CD4-positive, alpha-beta memory T cell (primary cell): ENCODE measurements around the gene TMEM178B. TPM values are rescaled to one million over a fixed set of nuclear protein-coding genes. Genes with fewer than 3 reads are reported as not detected.

Source experiments
- CTCF ChIA-PET: fragments of 350-600 bp; sonication (Branson Sonifier 250); formaldehyde crosslinking; loops from one replicate; lab custom pipeline; 2021; ENCODE audit warnings: inconsistent platforms; ENCODE audit not compliant: partially characterized antibody; lab: Charles Lee
- POLR2A ChIA-PET: fragments of 350-600 bp; sonication (Branson Sonifier 250); formaldehyde crosslinking; loops from one replicate; lab custom pipeline; 2021; ENCODE audit not compliant: partially characterized antibody; lab: Charles Lee
- DNase-seq, 5 donors: peaks; one replicate each; pipeline versions ENCODE4 v3.0.0 to v3.0.0-alpha.2; 2020 to 2022; ENCODE audit warnings: mixed read lengths in 1 of 5
- H3K27ac ChIP-seq: one replicate; pipeline ENCODE4 v1.7.0; 2013; ENCODE audit warnings: low read depth, low read length
- H3K27me3 ChIP-seq: 2 replicates; pipeline ENCODE4 v1.7.0; 2013; ENCODE audit warnings: mild to moderate bottlenecking, low read length, moderate library complexity; ENCODE audit not compliant: insufficient read depth
- H3K36me3 ChIP-seq: 2 replicates; pipeline ENCODE4 v1.7.0; 2013; ENCODE audit warnings: mild to moderate bottlenecking, low read length, moderate library complexity; ENCODE audit not compliant: insufficient read depth
- H3K4me1 ChIP-seq: 2 replicates; pipeline ENCODE4 v1.7.0; 2013; ENCODE audit warnings: mild to moderate bottlenecking, low read length, moderate library complexity; ENCODE audit not compliant: insufficient read depth
- H3K4me3 ChIP-seq, 2 donors: one replicate each; pipeline ENCODE4 v1.7.0; 2013; ENCODE audit warnings: low read length in 2 of 2, mild to moderate bottlenecking in 1 of 2
- H3K9me3 ChIP-seq, 2 donors: one replicate each; pipeline ENCODE4 v1.7.0; 2013; ENCODE audit warnings: low read length in 2 of 2, control low read depth in 1 of 2; ENCODE audit not compliant: control insufficient read depth in 1 of 2
- H3K27ac Mint-ChIP-seq, 7 donors: one replicate each; pipeline ENCODE4 v1.8.0; 2020 to 2021; ENCODE audit warnings: mixed read lengths in 7 of 7, mild to moderate bottlenecking in 6 of 7, inconsistent platforms in 3 of 7, moderate library complexity in 3 of 7
- H3K27me3 Mint-ChIP-seq, 2 donors: one replicate each; pipeline ENCODE4 v1.8.0; 2020 to 2021; ENCODE audit warnings: mixed read lengths in 2 of 2
- H3K36me3 Mint-ChIP-seq, 2 donors: one replicate each; pipeline ENCODE4 v1.8.0; 2020 to 2021; ENCODE audit warnings: mixed read lengths in 2 of 2, inconsistent platforms in 1 of 2, mild to moderate bottlenecking in 1 of 2
- H3K4me1 Mint-ChIP-seq, 4 donors: one replicate each; pipeline ENCODE4 v1.8.0; 2020 to 2021; ENCODE audit warnings: mixed read lengths in 4 of 4, mild to moderate bottlenecking in 1 of 4
- H3K4me3 Mint-ChIP-seq, 8 donors: one replicate each; pipeline ENCODE4 v1.8.0; 2020 to 2021; ENCODE audit warnings: mixed read lengths in 8 of 8, mild to moderate bottlenecking in 7 of 8, moderate library complexity in 6 of 8, inconsistent platforms in 3 of 8
- H3K9me3 Mint-ChIP-seq, 8 donors: one replicate each; pipeline ENCODE4 v1.8.0; 2020 to 2021; ENCODE audit warnings: mixed read lengths in 8 of 8, mild to moderate bottlenecking in 5 of 8, inconsistent platforms in 3 of 8, moderate library complexity in 1 of 8
- intact Hi-C: fragments of 100-400 bp; cut with micrococcal nuclease; formaldehyde crosslinking; loops from one replicate; pipeline ENCODE4 v1.15.1; 2023
- polyA plus RNA-seq, 2 donors: library from polyadenylated mRNA; unstranded; fragments of 300-500 nt; fragmentation: Illumina TruSeq; gene quantifications; one replicate each; pipeline ENCODE4 v1.2.3, GENCODE V29; 2021
- total RNA-seq, 2 experiments: library from RNA; stranded (reverse); gene quantifications; one replicate each; pipeline ENCODE4 v1.2.3, GENCODE V29; 2021

The TMEM178B gene
- total and polyA plus RNA-seq, 4 experiments from 2014 or later: 0.20 to 0.89 (median 0.49) TPM

- Mint-ChIP-seq H3K27me3 (peaks cover 1 to 2% of the 10 kb centered on the region in 2 donors), H3K9me3 (peaks cover 0 to 2% (median 0%) of the 10 kb centered on the region in 8 donors), H3K4me3 (no peak overlapping the region), H3K27ac (no peak overlapping the region), H3K4me1 (no peaks in the 10 kb centered on the region), H3K36me3 (no peaks in the 10 kb centered on the region)
- Histone ChIP-seq H3K4me3 (no peak overlapping the region), H3K4me1 (no peaks in the 10 kb centered on the region), H3K27ac (no peak overlapping the region), H3K27me3 (no peaks in the 10 kb centered on the region), H3K9me3 (no peaks in the 10 kb centered on the region), H3K36me3 (no peaks in the 10 kb centered on the region)
- ChIA-PET CTCF (no interaction called here), POLR2A (no interaction called here)
- intact Hi-C loops: no loop called here
- DNase-seq: no peak
Observed at GRCh38 chr7:141359740-141360415, 286.0 kb downstream of the TMEM178B start.

GRCh38 chr7:141360416-141360760 lies 286.5 kb downstream of the TMEM178B start:
- H3K9me3 ChIP-seq: no peaks in the 10 kb centered on the region
- Mint-ChIP-seq H3K36me3 (no peaks in the 10 kb centered on the region), H3K4me1 (no peaks in the 10 kb centered on the region), H3K9me3 (peaks cover 0 to 2% (median 0%) of the 10 kb centered on the region in 8 donors), H3K27ac (no peak overlapping the region), H3K4me3 (no peak overlapping the region), H3K27me3 (peaks cover 1 to 2% of the 10 kb centered on the region in 2 donors)
- no peaks in the 10 kb centered on the region for H3K4me1 ChIP-seq
- POLR2A ChIA-PET: no interaction called here
- intact Hi-C loops: no loop called here
- no peak overlapping the region for H3K4me3 ChIP-seq
- DNase-seq: no peak
- no peaks in the 10 kb centered on the region for H3K36me3 ChIP-seq
- CTCF ChIA-PET: no interaction called here
- H3K27ac ChIP-seq: no peak overlapping the region
- no peaks in the 10 kb centered on the region for H3K27me3 ChIP-seq

GRCh38 chr7:141360803-141361202 lies 286.9 kb downstream of the TMEM178B start:
- Histone ChIP-seq H3K27me3 (no peaks in the 10 kb centered on the region), H3K4me3 (no peak overlapping the region), H3K36me3 (no peaks in the 10 kb centered on the region), H3K9me3 (no peaks in the 10 kb centered on the region), H3K27ac (no peak overlapping the region), H3K4me1 (no peaks in the 10 kb centered on the region)
- Mint-ChIP-seq H3K4me3 (no peak overlapping the region), H3K4me1 (no peaks in the 10 kb centered on the region), H3K27ac (no peak overlapping the region), H3K36me3 (no peaks in the 10 kb centered on the region), H3K27me3 (peaks cover 1 to 2% of the 10 kb centered on the region in 2 donors), H3K9me3 (peaks cover 0 to 2% (median 0%) of the 10 kb centered on the region in 8 donors)
- ChIA-PET POLR2A (no interaction called here), CTCF (no interaction called here)
- DNase-seq: no peak
- intact Hi-C loops: no loop called here

- Histone ChIP-seq H3K27ac (no peak overlapping the region), H3K27me3 (no peaks in the 10 kb centered on the region), H3K9me3 (no peaks in the 10 kb centered on the region), H3K4me1 (no peaks in the 10 kb centered on the region), H3K4me3 (no peak overlapping the region), H3K36me3 (no peaks in the 10 kb centered on the region)
- Mint-ChIP-seq H3K4me3 (no peak overlapping the region), H3K27ac (no peak overlapping the region), H3K36me3 (no peaks in the 10 kb centered on the region), H3K9me3 (peaks cover 0 to 2% (median 0%) of the 10 kb centered on the region in 8 donors), H3K4me1 (no peaks in the 10 kb centered on the region), H3K27me3 (peaks cover 1 to 2% of the 10 kb centered on the region in 2 donors)
- intact Hi-C loops: no loop called here
- CTCF ChIA-PET: no interaction called here
- DNase-seq: no peak
- POLR2A ChIA-PET: no interaction called here
Observed at GRCh38 chr7:141361479-141361878, 287.6 kb downstream of the TMEM178B start.

- Mint-ChIP-seq H3K4me3 (no peak overlapping the region), H3K36me3 (no peaks in the 10 kb centered on the region), H3K27ac (no peak overlapping the region), H3K9me3 (peaks cover 0 to 2% (median 0%) of the 10 kb centered on the region in 8 donors), H3K27me3 (peaks cover 1 to 2% of the 10 kb centered on the region in 2 donors), H3K4me1 (no peaks in the 10 kb centered on the region)
- POLR2A ChIA-PET: no interaction called here
- Histone ChIP-seq H3K27me3 (no peaks in the 10 kb centered on the region), H3K4me3 (no peak overlapping the region), H3K36me3 (no peaks in the 10 kb centered on the region), H3K27ac (no peak overlapping the region), H3K9me3 (no peaks in the 10 kb centered on the region), H3K4me1 (no peaks in the 10 kb centered on the region)
- intact Hi-C loops: no loop called here
- CTCF ChIA-PET: no interaction called here
- no peak for DNase-seq
Observed at GRCh38 chr7:141361960-141362359, 288.1 kb downstream of the TMEM178B start.

GRCh38 chr7:141362580-141363435 lies 288.9 kb downstream of the TMEM178B start:
- Histone ChIP-seq H3K4me1 (no peaks in the 10 kb centered on the region), H3K4me3 (no peak overlapping the region), H3K27me3 (no peaks in the 10 kb centered on the region), H3K27ac (no peak overlapping the region), H3K9me3 (no peaks in the 10 kb centered on the region), H3K36me3 (no peaks in the 10 kb centered on the region)
- H3K36me3 Mint-ChIP-seq: no peaks in the 10 kb centered on the region
- no peak overlapping the region for H3K4me3 Mint-ChIP-seq
- ChIA-PET POLR2A (no interaction called here), CTCF (no interaction called here)
- H3K27me3 Mint-ChIP-seq: peaks cover 1 to 5% of the 10 kb centered on the region in 2 donors
- intact Hi-C loops: no loop called here
- no peak for DNase-seq
- no peaks in the 10 kb centered on the region for H3K4me1 Mint-ChIP-seq
- H3K9me3 Mint-ChIP-seq: peaks cover 0 to 2% (median 0%) of the 10 kb centered on the region in 8 donors
- H3K27ac Mint-ChIP-seq: no peak overlapping the region

GRCh38 chr7:141363748-141364147 lies 289.9 kb downstream of the TMEM178B start:
- no peaks in the 10 kb centered on the region for H3K9me3 ChIP-seq
- H3K27me3 ChIP-seq: no peaks in the 10 kb centered on the region
- H3K4me1 ChIP-seq: no peaks in the 10 kb centered on the region
- Mint-ChIP-seq H3K36me3 (no peaks in the 10 kb centered on the region), H3K4me3 (no peak overlapping the region), H3K27ac (no peak overlapping the region), H3K4me1 (no peaks in the 10 kb centered on the region), H3K27me3 (peaks cover 1 to 5% of the 10 kb centered on the region in 2 donors), H3K9me3 (peaks cover 0 to 2% (median 0%) of the 10 kb centered on the region in 8 donors)
- CTCF ChIA-PET: interaction anchor here (0.7 kb wide), 1 partner anchor 23 kb away, joined by 3 read pairs; no protein-coding TSS in a partner anchor
- H3K27ac ChIP-seq: no peak overlapping the region
- no peaks in the 10 kb centered on the region for H3K36me3 ChIP-seq
- POLR2A ChIA-PET: no interaction called here
- intact Hi-C loops: no loop called here
- DNase-seq: no peak
- no peak overlapping the region for H3K4me3 ChIP-seq
